H9 (cell line): ENCODE data around the gene ITPK1. TPM values are rescaled to one million over a fixed set of nuclear protein-coding genes. Genes with fewer than 3 reads are reported as not detected.

Experiments used
- DNase-seq: peaks from one replicate; pipeline ENCODE4 v3.0.0-alpha.2; 2017
- H2AFZ ChIP-seq: one replicate; pipeline ENCODE4 v1.6.1; 2013; ENCODE audit warnings: mild to moderate bottlenecking, low read length, control low read depth, moderate library complexity
- H2AK5ac ChIP-seq: 2 replicates; pipeline ENCODE4 v1.6.1; 2013; ENCODE audit warnings: low read length, control low read depth, mixed read lengths; ENCODE audit not compliant: insufficient read length
- H2BK120ac ChIP-seq: one replicate; pipeline ENCODE4 v1.6.1; 2013; ENCODE audit warnings: low read depth, mild to moderate bottlenecking, low read length, control low read depth, inconsistent platforms; ENCODE audit not compliant: poor library complexity, severe bottlenecking
- H2BK12ac ChIP-seq: 2 replicates; pipeline ENCODE4 v1.6.1; 2013; ENCODE audit warnings: low read length, control low read depth, mixed read lengths, low read depth; ENCODE audit not compliant: insufficient read length
- H2BK15ac ChIP-seq: 2 replicates; pipeline ENCODE4 v1.6.1; 2013; ENCODE audit warnings: low read depth, low read length, control low read depth
- H2BK20ac ChIP-seq: one replicate; pipeline ENCODE4 v1.6.1; 2013; ENCODE audit warnings: low read depth, mild to moderate bottlenecking, low read length, control low read depth, inconsistent platforms; ENCODE audit not compliant: poor library complexity, severe bottlenecking
- H2BK5ac ChIP-seq: 2 replicates; pipeline ENCODE4 v1.6.1; 2013; ENCODE audit warnings: low read length, control low read depth, mixed read lengths; ENCODE audit not compliant: insufficient read length
- H3K14ac ChIP-seq: 2 replicates; pipeline ENCODE4 v1.6.1; 2013; ENCODE audit warnings: low read length, control low read depth; ENCODE audit not compliant: insufficient read depth
- H3K18ac ChIP-seq: 2 replicates; pipeline ENCODE4 v1.6.1; 2013; ENCODE audit warnings: low read depth, mild to moderate bottlenecking, mixed read lengths, low read length, control low read depth; ENCODE audit not compliant: insufficient read length
- H3K23ac ChIP-seq: 2 replicates; pipeline ENCODE4 v1.6.1; 2013; ENCODE audit warnings: low read length, control low read depth, mixed read lengths, low read depth; ENCODE audit not compliant: insufficient read length
- H3K23me2 ChIP-seq: 2 replicates; pipeline ENCODE4 v1.6.1; 2013; ENCODE audit warnings: low read depth, mild to moderate bottlenecking, mixed read lengths, low read length, control low read depth; ENCODE audit not compliant: insufficient read length, poor library complexity, severe bottlenecking
- H3K27ac ChIP-seq: 2 replicates; pipeline ENCODE4 v1.5.1; 2013; ENCODE audit warnings: low read length, control low read depth, mixed read lengths, low read depth; ENCODE audit not compliant: insufficient read length
- H3K27me3 ChIP-seq: 2 replicates; pipeline ENCODE4 v1.6.1; 2013; ENCODE audit warnings: low read length, control low read depth, inconsistent platforms; ENCODE audit not compliant: insufficient read depth
- H3K4ac ChIP-seq: 2 replicates; pipeline ENCODE4 v1.6.1; 2013; ENCODE audit warnings: low read depth, mild to moderate bottlenecking, control low read depth, inconsistent platforms, low read length, moderate library complexity
- H3K4me1 ChIP-seq: 2 replicates; pipeline ENCODE4 v1.6.1; 2013; ENCODE audit warnings: low read length, control low read depth, inconsistent platforms; ENCODE audit not compliant: insufficient read depth
- H3K4me2 ChIP-seq: 2 replicates; pipeline ENCODE4 v1.6.1; 2013; ENCODE audit warnings: low read length, control low read depth, mixed read lengths; ENCODE audit not compliant: insufficient read length, insufficient read depth
- H3K56ac ChIP-seq: 2 replicates; pipeline ENCODE4 v1.6.1; 2013; ENCODE audit warnings: low read depth, mild to moderate bottlenecking, mixed read lengths, low read length, control low read depth; ENCODE audit not compliant: insufficient read length
- H3K79me1 ChIP-seq: 2 replicates; pipeline ENCODE4 v1.6.1; 2013; ENCODE audit warnings: low read depth, mild to moderate bottlenecking, moderate library complexity, low read length, control low read depth, inconsistent platforms; ENCODE audit not compliant: insufficient read depth, poor library complexity, severe bottlenecking
- H3K79me2 ChIP-seq: 2 replicates; pipeline ENCODE4 v1.6.1; 2013; ENCODE audit warnings: low read length, control low read depth, inconsistent platforms; ENCODE audit not compliant: insufficient read depth
- H3K9ac ChIP-seq: 2 replicates; pipeline ENCODE4 v1.6.1; 2013; ENCODE audit warnings: low read length, control low read depth, mixed read lengths; ENCODE audit not compliant: insufficient read length; ENCODE audit errors: extremely low read depth
- H3K9me3 ChIP-seq: one replicate; pipeline ENCODE4 v1.6.1; 2013; ENCODE audit warnings: low read depth, low read length, inconsistent platforms; ENCODE audit not compliant: control insufficient read depth
- H3T11ph ChIP-seq: one replicate; pipeline ENCODE4 v1.6.1; 2013; ENCODE audit warnings: mild to moderate bottlenecking, low read length, control low read depth, inconsistent platforms
- H4K20me1 ChIP-seq: one replicate; pipeline ENCODE4 v1.6.1; 2013; ENCODE audit not compliant: control insufficient read depth, insufficient read length, insufficient read depth
- H4K5ac ChIP-seq: 2 replicates; pipeline ENCODE4 v1.6.1; 2013; ENCODE audit warnings: low read depth, mild to moderate bottlenecking, mixed read lengths, low read length, control low read depth; ENCODE audit not compliant: insufficient read length
- H4K8ac ChIP-seq: replicated peaks from 2 replicates; pipeline ENCODE4 v1.6.1; 2013; ENCODE audit warnings: low read length, control low read depth, mixed read lengths, low read depth; ENCODE audit not compliant: insufficient read length
- H4K91ac ChIP-seq: 2 replicates; pipeline ENCODE4 v1.6.1; 2013; ENCODE audit warnings: low read depth, mild to moderate bottlenecking, moderate library complexity, mixed read lengths, low read length, control low read depth; ENCODE audit not compliant: insufficient read length
- H3K27ac Mint-ChIP-seq, 3 experiments: 2 replicates in 2 of 3; 3 replicates in 1 of 3; pipeline ENCODE4 v1.8.0; 2020 to 2021; ENCODE audit warnings: mixed read lengths in 3 of 3, mild to moderate bottlenecking in 1 of 3, moderate library complexity in 1 of 3
- H3K27me3 Mint-ChIP-seq: 2 replicates; pipeline ENCODE4 v1.8.0; 2021; ENCODE audit warnings: low read depth, mild to moderate bottlenecking, moderate library complexity, mixed read lengths
- H3K36me3 Mint-ChIP-seq, 3 experiments: 2 replicates in 2 of 3; 3 replicates in 1 of 3; pipeline ENCODE4 v1.8.0; 2020 to 2021; ENCODE audit warnings: low read depth in 3 of 3, mixed read lengths in 3 of 3; ENCODE audit not compliant: insufficient read depth in 1 of 3
- H3K4me1 Mint-ChIP-seq, 2 experiments: 2 replicates each; pipeline ENCODE4 v1.8.0; 2020; ENCODE audit warnings: mixed read lengths in 2 of 2
- H3K4me3 Mint-ChIP-seq, 2 experiments: 2 replicates in 1 of 2; 3 replicates in 1 of 2; pipeline ENCODE4 v1.8.0; 2020 to 2021; ENCODE audit warnings: mild to moderate bottlenecking in 2 of 2, mixed read lengths in 2 of 2, moderate library complexity in 1 of 2
- H3K9me3 Mint-ChIP-seq, 2 experiments: 2 replicates in 1 of 2; 3 replicates in 1 of 2; pipeline ENCODE4 v1.8.0; 2020; ENCODE audit warnings: mild to moderate bottlenecking in 2 of 2, mixed read lengths in 2 of 2, moderate library complexity in 1 of 2
- WGBS: extraction: QIAGEN DNeasy Blood & Tissue Kit; methylation state at CpG from one replicate; pipeline ENCODE4 v1.1.7; 2013; ENCODE audit warnings: missing lambda C conversion rate, low lambda C conversion rate, mixed read lengths; ENCODE audit not compliant: insufficient read length; ENCODE audit errors: extremely low coverage; 5-methylcytosine and 5-hydroxymethylcytosine counted together
- total RNA-seq: library from RNA; stranded (reverse); gene quantifications from 2 replicates; pipeline ENCODE4 v1.2.1, GENCODE V29; 2021
- TF ChIP-seq, protein P1 (sequence below): fragments of 200-600 bp; sonication (generic); conservative IDR thresholded peaks from 3 replicates; pipeline ENCODE4 v1.8.0; 2021; ENCODE audit warnings: antibody characterized with exemption, mild to moderate bottlenecking

ITPK1 gene
- total RNA-seq, 1 experiment from 2014 or later = 92.7 TPM

DNA sequence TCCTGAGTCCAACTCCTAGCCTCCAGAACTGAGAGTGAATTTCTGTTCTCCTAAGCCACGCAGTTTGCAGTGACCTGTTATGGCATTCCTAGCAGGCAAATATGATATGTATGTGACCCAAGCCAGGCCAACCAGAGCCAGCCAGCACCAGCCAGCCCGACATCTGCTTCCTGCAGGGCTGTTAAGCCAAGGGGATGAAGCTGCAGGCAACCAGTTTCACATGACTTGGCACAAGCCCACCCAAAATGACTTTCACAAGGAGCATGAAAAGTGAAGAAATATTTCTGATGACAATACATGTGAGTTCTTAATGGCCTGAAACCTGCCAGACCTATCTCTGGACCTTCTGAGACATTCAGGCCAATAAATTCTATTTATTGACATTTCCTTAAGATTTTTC is 68.1 kb downstream of the ITPK1 start:
- Histone ChIP-seq H3K9me3 (no peaks in the 10 kb centered on the region), H3K23ac (no peak overlapping the region), H3K4me2 (no peak overlapping the region), H2BK20ac (no peak overlapping the region), H3K14ac (no peak overlapping the region), H4K20me1 (no peaks in the 10 kb centered on the region), H3K18ac (no peak overlapping the region), H3T11ph (no peak overlapping the region), H2BK15ac (no peak overlapping the region), H3K4ac (no peak overlapping the region), H3K56ac (no peak overlapping the region), H3K27ac (no peak overlapping the region), H3K79me1 (peaks cover 8% of the 10 kb centered on the region), H2BK12ac (no peak overlapping the region), H3K23me2 (no peaks in the 10 kb centered on the region), H2BK120ac (no peak overlapping the region), H3K4me1 (peaks cover 18% of the 10 kb centered on the region; the same call in 1 of the 2 replicates), H3K79me2 (peaks cover 3% of the 10 kb centered on the region; the same call in 1 of the 2 replicates), H2BK5ac (no peak overlapping the region), H2AFZ (no peak overlapping the region), H4K91ac (no peak overlapping the region), H4K8ac (no peak overlapping the region), H2AK5ac (no peak overlapping the region), H4K5ac (no peak overlapping the region), H3K9ac (no peak overlapping the region), H3K27me3 (no peaks in the 10 kb centered on the region)
- peaks cover 13 to 15% (median 15%) of the 10 kb centered on the region in 3 experiments; a peak in 6 of 7 replicates for H3K36me3 Mint-ChIP-seq
- H3K4me1 Mint-ChIP-seq = peaks cover 80% of the 10 kb centered on the region in 2 experiments
- H3K27ac Mint-ChIP-seq = no peak overlapping the region
- no peaks in the 10 kb centered on the region; the same call in none of the 2 replicates for H3K27me3 Mint-ChIP-seq
- H3K9me3 Mint-ChIP-seq = no peaks in the 10 kb centered on the region; a peak in 1 of 5 replicates
- TF ChIP-seq, protein P1, sequence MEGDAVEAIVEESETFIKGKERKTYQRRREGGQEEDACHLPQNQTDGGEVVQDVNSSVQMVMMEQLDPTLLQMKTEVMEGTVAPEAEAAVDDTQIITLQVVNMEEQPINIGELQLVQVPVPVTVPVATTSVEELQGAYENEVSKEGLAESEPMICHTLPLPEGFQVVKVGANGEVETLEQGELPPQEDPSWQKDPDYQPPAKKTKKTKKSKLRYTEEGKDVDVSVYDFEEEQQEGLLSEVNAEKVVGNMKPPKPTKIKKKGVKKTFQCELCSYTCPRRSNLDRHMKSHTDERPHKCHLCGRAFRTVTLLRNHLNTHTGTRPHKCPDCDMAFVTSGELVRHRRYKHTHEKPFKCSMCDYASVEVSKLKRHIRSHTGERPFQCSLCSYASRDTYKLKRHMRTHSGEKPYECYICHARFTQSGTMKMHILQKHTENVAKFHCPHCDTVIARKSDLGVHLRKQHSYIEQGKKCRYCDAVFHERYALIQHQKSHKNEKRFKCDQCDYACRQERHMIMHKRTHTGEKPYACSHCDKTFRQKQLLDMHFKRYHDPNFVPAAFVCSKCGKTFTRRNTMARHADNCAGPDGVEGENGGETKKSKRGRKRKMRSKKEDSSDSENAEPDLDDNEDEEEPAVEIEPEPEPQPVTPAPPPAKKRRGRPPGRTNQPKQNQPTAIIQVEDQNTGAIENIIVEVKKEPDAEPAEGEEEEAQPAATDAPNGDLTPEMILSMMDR = no peak
- no peak overlapping the region for H3K4me3 Mint-ChIP-seq
- no CpG with 5 or more reads among the region's 2 CpGs for WGBS
- no peak for DNase-seq
